Testis (tissue), 3 donors: ENCODE data around the gene IGFBP7. TPM values are rescaled to one million over a fixed set of nuclear protein-coding genes. Genes with fewer than 3 reads are reported as not detected.

Experiments
- DNase-seq: peaks from one replicate; pipeline ENCODE4 v3.0.0-alpha.2; 2019
- H3K27ac ChIP-seq, 2 donors: fragments of 200-600 bp; sonication (generic); one replicate each; pipeline ENCODE4 v1.5.1; 2019
- H3K27me3 ChIP-seq: fragments of 200-600 bp; sonication (generic); one replicate; pipeline ENCODE4 v1.5.1; 2019
- H3K36me3 ChIP-seq: fragments of 200-600 bp; sonication (generic); one replicate; pipeline ENCODE4 v1.5.1; 2017; ENCODE audit warnings: low read depth; ENCODE audit errors: missing control alignments
- H3K4me1 ChIP-seq: fragments of 200-600 bp; sonication (generic); one replicate; pipeline ENCODE4 v1.5.1; 2019
- H3K4me3 ChIP-seq, 2 donors: fragments of 200-600 bp; sonication (generic); one replicate each; pipeline ENCODE4 v1.5.1; 2017 to 2019
- H3K9me3 ChIP-seq: fragments of 200-600 bp; sonication (generic); one replicate; pipeline ENCODE4 v1.5.1; 2017
- POLR2A ChIP-seq: fragments of 450-650 bp; IDR thresholded peaks from one replicate; pipeline ENCODE4 v1.6.1; 2017; ENCODE audit warnings: antibody characterized with exemption, mild to moderate bottlenecking, moderate library complexity
- WGBS, 2 donors: methylation state at CpG; one replicate each; pipeline ENCODE4 v1.1.5; 2018; 5-methylcytosine and 5-hydroxymethylcytosine counted together
- intact Hi-C: fragments of 100-400 bp; cut with DNase I; formaldehyde crosslinking; loops from one replicate; pipeline ENCODE4 v1.15.1; 2023; ENCODE audit warnings: low total_unique reads
- polyA plus RNA-seq: library from polyadenylated mRNA; stranded (reverse); fragments of 350-450 nt; fragmentation: Illumina TruSeq; extraction: RNeasy Lipid Tissue Mini Kit (QIAGEN cat#74804); gene quantifications from one replicate; pipeline ENCODE4 v1.2.3, GENCODE V29; 2014; ENCODE audit warnings: low read depth, low replicate concordance; ENCODE audit not compliant: insufficient read depth
- total RNA-seq, 2 donors: library from RNA; depleted of rRNA; stranded (reverse); fragments of >200 nt; gene quantifications; one replicate each; pipeline ENCODE4 v1.2.3, GENCODE V29; 2016
- TF ChIP-seq, protein P1 (sequence below), 3 experiments: fragments of 450-650 bp in 2 of 3; fragments of 200-600 bp in 1 of 3; sonication (generic) in 1 of 3; IDR thresholded peaks; one replicate each; pipeline ENCODE4 v1.5.1; 2016 to 2019; ENCODE audit warnings: antibody characterized with exemption in 3 of 3, mild to moderate bottlenecking in 2 of 3, moderate library complexity in 1 of 3

IGFBP7 gene
- total and polyA plus RNA-seq, 3 donors from 2014 or later, result 451 to 817 (median 531) TPM

DNA sequence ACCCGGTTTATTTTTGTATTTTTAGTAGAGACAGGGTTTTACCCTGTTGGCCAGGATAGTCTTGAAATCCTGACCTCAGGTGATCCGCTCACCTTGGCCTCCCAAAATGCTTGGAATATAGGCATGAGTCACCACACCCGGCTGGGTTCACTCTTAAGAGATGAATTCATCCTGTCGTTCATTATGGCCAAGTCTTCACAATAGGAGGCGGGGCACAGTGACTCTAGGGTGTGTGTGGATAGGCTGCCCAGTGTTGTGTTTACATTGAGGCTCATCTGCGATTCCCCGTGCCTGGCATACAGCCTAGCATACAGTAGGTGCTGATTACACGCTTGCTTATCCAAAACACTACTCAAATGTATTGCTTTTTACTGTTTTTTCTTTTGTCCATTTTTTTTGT is 41.3 kb upstream of the IGFBP7 start:
- Histone ChIP-seq H3K4me1 (no peaks in the 10 kb centered on the region), H3K9me3 (no peaks in the 10 kb centered on the region), H3K4me3 (no peak overlapping the region), H3K36me3 (no peaks in the 10 kb centered on the region), H3K27ac (no peak overlapping the region), H3K27me3 (no peaks in the 10 kb centered on the region)
- TF ChIP-seq, protein P1, sequence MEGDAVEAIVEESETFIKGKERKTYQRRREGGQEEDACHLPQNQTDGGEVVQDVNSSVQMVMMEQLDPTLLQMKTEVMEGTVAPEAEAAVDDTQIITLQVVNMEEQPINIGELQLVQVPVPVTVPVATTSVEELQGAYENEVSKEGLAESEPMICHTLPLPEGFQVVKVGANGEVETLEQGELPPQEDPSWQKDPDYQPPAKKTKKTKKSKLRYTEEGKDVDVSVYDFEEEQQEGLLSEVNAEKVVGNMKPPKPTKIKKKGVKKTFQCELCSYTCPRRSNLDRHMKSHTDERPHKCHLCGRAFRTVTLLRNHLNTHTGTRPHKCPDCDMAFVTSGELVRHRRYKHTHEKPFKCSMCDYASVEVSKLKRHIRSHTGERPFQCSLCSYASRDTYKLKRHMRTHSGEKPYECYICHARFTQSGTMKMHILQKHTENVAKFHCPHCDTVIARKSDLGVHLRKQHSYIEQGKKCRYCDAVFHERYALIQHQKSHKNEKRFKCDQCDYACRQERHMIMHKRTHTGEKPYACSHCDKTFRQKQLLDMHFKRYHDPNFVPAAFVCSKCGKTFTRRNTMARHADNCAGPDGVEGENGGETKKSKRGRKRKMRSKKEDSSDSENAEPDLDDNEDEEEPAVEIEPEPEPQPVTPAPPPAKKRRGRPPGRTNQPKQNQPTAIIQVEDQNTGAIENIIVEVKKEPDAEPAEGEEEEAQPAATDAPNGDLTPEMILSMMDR (IDR thresholded peaks at IDR 0.05), result no peak
- no peak for TF ChIP-seq POLR2A
- WGBS, 2 donors, result 88 to 94% methylated on average over 8 of the region's 8 CpGs
- DNase-seq, result no peak
- intact Hi-C loops, result no loop called here

DNA sequence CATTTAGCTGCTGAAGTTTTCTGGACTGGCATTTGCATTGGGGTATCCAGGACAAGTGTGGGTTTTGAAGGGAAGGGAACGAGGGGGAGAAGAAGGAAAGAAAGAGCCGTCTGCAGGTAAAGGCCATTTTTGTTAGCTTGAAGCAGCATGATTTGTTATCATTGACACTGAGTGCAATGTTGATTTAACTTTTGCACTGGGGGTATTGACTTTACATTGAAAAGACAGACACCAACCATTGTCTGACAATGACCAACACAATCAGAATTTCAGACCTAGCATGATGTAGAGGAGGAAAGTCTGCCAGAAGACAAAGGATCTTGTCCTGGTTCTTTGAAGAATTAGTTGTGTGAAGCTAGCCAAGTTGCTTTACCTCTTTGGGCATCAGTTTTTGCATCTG is 39.6 kb upstream of the IGFBP7 start:
- Histone ChIP-seq H3K4me1 (no peaks in the 10 kb centered on the region), H3K27me3 (no peaks in the 10 kb centered on the region), H3K36me3 (no peaks in the 10 kb centered on the region), H3K27ac (no peak overlapping the region), H3K4me3 (no peak overlapping the region), H3K9me3 (no peaks in the 10 kb centered on the region)
- no peak for DNase-seq
- TF ChIP-seq, protein P1 (IDR thresholded peaks at IDR 0.05), result no peak
- no peak for TF ChIP-seq POLR2A
- intact Hi-C loops, result no loop called here
- WGBS, 2 donors, result 72 to 82% methylated on average over 2 of the region's 2 CpGs

DNA sequence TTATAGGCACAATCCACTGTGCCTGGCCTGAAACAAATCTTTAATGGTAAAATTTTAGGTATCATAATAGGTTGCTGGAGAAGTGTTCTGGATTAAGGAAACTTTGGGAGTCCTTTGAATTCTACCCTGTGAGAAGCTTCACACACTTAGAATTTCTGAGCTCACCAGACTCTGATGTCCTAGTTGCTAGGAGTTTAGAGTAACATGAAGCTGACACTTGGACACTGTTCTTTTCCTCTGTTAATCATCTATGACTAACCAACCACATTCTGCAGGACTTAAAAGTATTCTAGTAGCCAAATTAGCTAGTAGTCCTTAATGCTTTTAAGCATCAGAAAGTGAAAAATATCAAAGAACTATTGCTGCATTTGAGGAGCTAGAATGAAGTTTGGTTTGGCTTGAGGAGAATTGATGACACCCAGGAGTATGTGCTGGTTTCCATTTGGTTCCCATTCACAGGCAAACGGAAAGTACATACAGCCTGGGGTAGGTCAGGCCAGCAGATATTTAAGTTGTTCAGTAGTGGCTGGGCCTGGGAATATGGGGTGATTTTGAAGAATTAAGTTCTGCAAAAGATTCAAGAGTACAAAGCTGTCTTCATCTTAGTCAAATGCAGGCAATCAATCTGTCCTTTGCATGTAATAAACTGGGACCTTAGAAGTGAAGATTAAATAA is 38.8 kb upstream of the IGFBP7 start:
- Histone ChIP-seq H3K27me3 (no peaks in the 10 kb centered on the region), H3K27ac (no peak overlapping the region), H3K4me1 (no peaks in the 10 kb centered on the region), H3K4me3 (no peak overlapping the region), H3K9me3 (no peaks in the 10 kb centered on the region), H3K36me3 (no peaks in the 10 kb centered on the region)
- 53 to 71% methylated on average over 1 of the region's 1 CpG for WGBS, 2 donors
- TF ChIP-seq, protein P1 (IDR thresholded peaks at IDR 0.05), result no peak
- no peak for TF ChIP-seq POLR2A
- intact Hi-C loops, result no loop called here
- DNase-seq, result no peak

DNA sequence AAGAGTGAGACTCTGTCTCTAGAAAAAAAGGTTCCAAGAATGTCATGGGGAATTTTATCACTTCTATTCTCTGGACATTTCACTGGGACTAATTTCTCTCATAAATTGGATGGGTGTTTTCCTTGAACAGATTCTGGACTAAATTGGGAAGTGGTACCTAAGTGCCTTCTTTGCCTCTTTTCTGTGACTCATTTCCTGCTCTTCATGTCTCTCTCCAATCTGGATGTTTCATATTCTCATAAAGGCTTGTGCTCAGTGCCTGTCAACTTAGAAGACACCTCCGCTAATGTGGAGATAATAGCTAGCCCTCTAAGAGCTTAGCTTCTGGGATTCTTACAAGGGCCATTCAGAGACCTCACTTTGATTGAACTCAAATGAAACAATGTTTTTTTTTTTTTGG is 38.0 kb upstream of the IGFBP7 start:
- 94 to 100% methylated on average over 1 of the region's 1 CpG for WGBS, 2 donors
- intact Hi-C loops, result no loop called here
- no peak overlapping the region for H3K4me3 ChIP-seq

More for the DNA sequence above, 38.0 kb upstream of the IGFBP7 start:
- Histone ChIP-seq H3K27ac (no peak overlapping the region), H3K27me3 (no peaks in the 10 kb centered on the region), H3K4me1 (no peaks in the 10 kb centered on the region), H3K36me3 (no peaks in the 10 kb centered on the region), H3K9me3 (no peaks in the 10 kb centered on the region)
- no peak for DNase-seq
- TF ChIP-seq POLR2A, result no peak
- TF ChIP-seq, protein P1 (IDR thresholded peaks at IDR 0.05), result no peak
